ENCODE data around the gene LIX1L. TPM values are rescaled to one million over a fixed set of nuclear protein-coding genes. Genes with fewer than 3 reads are reported as not detected.

LIX1L gene
- total RNA-seq, 2 donors from 2014 or later = 36.9 to 39.5 TPM

DNA sequence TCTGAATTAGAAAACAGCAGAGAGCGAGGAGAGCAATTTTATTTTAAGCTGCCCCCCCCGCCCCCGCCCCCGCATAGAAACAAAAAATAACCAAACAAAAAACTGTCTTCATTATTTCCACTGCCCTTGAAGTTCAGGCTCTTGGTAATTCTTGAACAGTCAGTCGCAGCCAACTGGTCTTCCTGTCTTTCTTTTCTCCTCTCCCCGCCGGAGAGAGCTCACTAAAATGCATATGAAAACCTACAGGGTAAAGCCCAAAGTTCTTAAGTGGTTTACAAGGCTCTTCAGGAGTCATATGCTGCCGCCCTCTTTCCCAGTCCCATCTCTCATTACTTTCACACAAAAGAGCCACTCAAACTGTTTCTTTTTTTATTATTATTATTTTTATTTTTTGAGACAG is 71.0 kb downstream of the LIX1L start:
- H3K4me1 Mint-ChIP-seq (ENCODE audit: low read depth) = peaks cover 17% of the 10 kb centered on the region
- H3K27ac Mint-ChIP-seq = no peak overlapping the region
- H3K36me3 Mint-ChIP-seq (ENCODE audit: insufficient read depth in 2 of 2) = no peaks in the 10 kb centered on the region
- ATAC-seq (replicated peaks in 1 of 2) (no peak), DNase-seq (no peak)
- H3K27me3 Mint-ChIP-seq (ENCODE audit: low read depth) = peaks cover 31% of the 10 kb centered on the region
- H3K9me3 Mint-ChIP-seq = no peaks in the 10 kb centered on the region
- peak overlapping the region; percentile 44 to 54 for H3K4me3 Mint-ChIP-seq

DNA sequence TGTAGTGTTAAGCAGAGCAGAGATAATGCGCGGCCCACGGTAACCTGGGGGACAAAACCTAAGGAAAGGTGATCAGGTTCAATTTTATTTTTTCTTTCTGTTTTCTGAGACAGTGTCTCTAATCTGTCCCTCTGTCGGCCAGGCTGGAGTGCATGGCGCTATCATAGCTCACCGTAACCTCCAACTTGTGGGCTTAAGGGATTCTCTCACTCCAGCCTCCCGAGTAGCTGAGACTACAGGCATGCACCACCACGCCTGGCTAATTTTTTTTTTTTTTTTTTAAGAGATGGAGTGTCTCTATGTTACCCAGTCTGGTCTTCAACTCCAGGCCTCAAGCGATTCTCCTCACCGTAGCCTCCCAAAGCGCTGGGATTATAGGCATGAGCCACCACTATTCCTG is 71.4 kb downstream of the LIX1L start:
- peaks cover 31% of the 10 kb centered on the region for H3K27me3 Mint-ChIP-seq (ENCODE audit: low read depth)
- H3K4me1 Mint-ChIP-seq (ENCODE audit: low read depth) = peaks cover 17% of the 10 kb centered on the region
- no peaks in the 10 kb centered on the region for H3K36me3 Mint-ChIP-seq (ENCODE audit: insufficient read depth in 2 of 2)
- no peak for DNase-seq
- no peak for ATAC-seq (replicated peaks in 1 of 2)
- peak overlapping the region; percentile 79 to 83 for H3K4me3 Mint-ChIP-seq
- H3K27ac Mint-ChIP-seq = no peak overlapping the region
- no peaks in the 10 kb centered on the region for H3K9me3 Mint-ChIP-seq

DNA sequence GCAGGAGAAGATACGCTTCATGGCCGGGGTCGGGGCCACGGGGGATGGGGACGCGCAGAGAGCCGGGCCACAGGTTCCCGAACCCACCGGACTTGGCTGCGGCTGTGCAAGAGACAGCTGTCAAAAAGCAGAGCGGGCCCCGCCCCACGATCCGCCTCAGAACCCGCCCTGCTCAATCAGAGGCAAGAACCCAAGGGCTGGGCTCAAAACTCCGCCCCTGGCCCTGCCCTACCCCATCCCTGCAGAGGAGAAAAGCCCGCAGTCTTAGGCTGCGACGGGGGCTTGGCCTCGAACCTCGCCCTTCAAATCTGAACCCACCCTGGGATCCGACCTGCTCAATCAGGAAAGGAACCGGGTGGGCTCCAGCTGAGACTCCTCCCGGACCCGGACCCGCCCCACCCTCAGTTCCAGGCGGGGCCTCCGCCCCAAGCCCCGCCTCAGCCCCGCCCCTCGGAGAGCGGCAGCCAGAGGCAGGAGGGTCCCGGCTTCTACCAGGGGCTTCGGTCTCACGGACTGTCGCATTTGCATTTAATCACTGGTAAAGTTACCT is 72.0 kb downstream of the LIX1L start, which contains the start of gene ANKRD35:
TSS of gene ANKRD35 (minus strand) at position 129 of the 550 bp plus-strand sequence. CDS start at position 21, 108 bp downstream.
- ATAC-seq (replicated peaks in 1 of 2) = peak; percentile 100
- peaks cover 17% of the 10 kb centered on the region for H3K4me1 Mint-ChIP-seq (ENCODE audit: low read depth)
- H3K9me3 Mint-ChIP-seq = no peaks in the 10 kb centered on the region
- H3K4me3 Mint-ChIP-seq = peak within 1 kb of the TSS; percentile 79 to 83
- no peak within 1 kb of the TSS for H3K27ac Mint-ChIP-seq
- peak; percentile 91 to 95 for DNase-seq
- H3K27me3 Mint-ChIP-seq (ENCODE audit: low read depth) = peaks cover 31% of the 10 kb centered on the region
- no peaks in the 10 kb centered on the region for H3K36me3 Mint-ChIP-seq (ENCODE audit: insufficient read depth in 2 of 2)

DNA sequence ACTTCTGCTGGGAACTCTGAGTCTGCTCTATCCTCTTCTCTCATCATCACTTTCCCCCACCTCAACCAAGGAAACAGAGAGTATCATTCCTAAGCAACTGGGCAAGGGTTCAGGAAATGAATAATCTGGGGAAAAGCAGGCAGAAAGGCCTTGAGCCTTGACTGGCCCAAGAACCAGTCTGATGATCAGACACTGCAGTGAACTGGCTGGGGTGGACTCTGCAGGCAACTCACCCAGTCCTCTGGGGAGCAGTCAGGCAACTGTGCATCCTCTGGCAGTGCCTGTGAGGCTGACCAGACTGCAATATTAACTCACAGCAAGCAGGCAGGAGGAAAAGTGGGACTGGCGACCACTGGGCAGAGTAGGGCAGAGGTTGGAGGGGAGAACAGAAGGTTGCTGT is 73.1 kb downstream of the LIX1L start:
- DNase-seq (no peak), ATAC-seq (replicated peaks in 1 of 2) (no peak)
- no peak overlapping the region for H3K27ac Mint-ChIP-seq
- H3K27me3 Mint-ChIP-seq (ENCODE audit: low read depth) = peaks cover 31% of the 10 kb centered on the region
- H3K4me1 Mint-ChIP-seq (ENCODE audit: low read depth) = peaks cover 17% of the 10 kb centered on the region
- peak overlapping the region; percentile 79 to 83 for H3K4me3 Mint-ChIP-seq
- no peaks in the 10 kb centered on the region for H3K36me3 Mint-ChIP-seq (ENCODE audit: insufficient read depth in 2 of 2)
- no peaks in the 10 kb centered on the region for H3K9me3 Mint-ChIP-seq

Other genes with a start within 250 kb of the LIX1L start
- gene CD160, start 238.5 kb downstream of the LIX1L start, total RNA-seq = under 1 TPM in 1 of 2 donors, not detected in 1; 0.29 TPM
- 10 to 100 TPM; 22.4 to 27.4 TPM for gene RNF115, start 133.9 kb downstream of the LIX1L start, total RNA-seq
- 10 to 100 TPM; 57.3 to 70.3 TPM for gene POLR3C, start 133.8 kb downstream of the LIX1L start, total RNA-seq
- gene NUDT17, start 112.4 kb downstream of the LIX1L start, total RNA-seq = 10 to 100 TPM in 1 of 2 donors, 1 to 10 TPM in 1; 6.6 to 10.6 TPM
- gene PIAS3, start 98.9 kb downstream of the LIX1L start, total RNA-seq = 10 to 100 TPM; 30.9 to 35.6 TPM
- gene ANKRD35, start 72.2 kb downstream of the LIX1L start, total RNA-seq = under 1 TPM; 0.39 to 0.41 TPM
- gene ITGA10, start 48.0 kb downstream of the LIX1L start, total RNA-seq = 1 to 10 TPM; 1.7 to 3.5 TPM
- 10 to 100 TPM; 39.8 to 44.0 TPM for gene PEX11B, start 39.3 kb downstream of the LIX1L start, total RNA-seq
- gene RBM8A, start 30.5 kb downstream of the LIX1L start, total RNA-seq = 100 to 1,000 TPM; 238 to 244 TPM
- 1 to 10 TPM; 2.6 to 3.6 TPM for gene ANKRD34A, start 6.6 kb upstream of the LIX1L start, total RNA-seq
- gene POLR3GL, start 6.7 kb upstream of the LIX1L start, total RNA-seq = 10 to 100 TPM; 32.5 to 36.1 TPM
- 100 to 1,000 TPM; 141 to 212 TPM for gene TXNIP, start 38.6 kb upstream of the LIX1L start, total RNA-seq
- gene HJV, start 63.7 kb upstream of the LIX1L start, total RNA-seq = not detected
- 1 to 10 TPM; 2.3 to 2.5 TPM for gene NBPF10, start 186.8 kb upstream of the LIX1L start, total RNA-seq

All from activated T-cell treated with anti-CD3 and anti-CD28 coated beads, Interleukin-2, amount 50 U/mL, for 72 hours (primary cell).